Fibroblast of mammary gland (primary cell): ENCODE results near the gene PTDSS2.

Source experiments
- DNase-seq: peaks from one replicate; pipeline ENCODE4 v3.0.0-alpha.2; 2010; ENCODE audit warnings: low read depth
- H3K4me3 ChIP-seq: 2 replicates; pipeline ENCODE4 v1.5.1; 2011; ENCODE audit warnings: low read depth, mild to moderate bottlenecking, low read length, moderate library complexity; ENCODE audit not compliant: control insufficient read depth
- CTCF ChIP-seq: conservative IDR thresholded peaks from 2 replicates; pipeline ENCODE4 v1.5.1; 2011; ENCODE audit warnings: low read depth, low read length, inconsistent platforms; ENCODE audit not compliant: control insufficient read depth, insufficient read depth

PTDSS2 gene

GRCh38 chr11:501683-502287 is 51.7 kb downstream of the PTDSS2 start:
- DNase-seq: no peak
- no peak overlapping the region for H3K4me3 ChIP-seq
- TF ChIP-seq CTCF: no peak

- no peak for TF ChIP-seq CTCF
- H3K4me3 ChIP-seq: peak overlapping the region; percentile 87
- DNase-seq: no peak
Measured at GRCh38 chr11:502288-503178, 52.5 kb downstream of the PTDSS2 start.

- no peak for TF ChIP-seq CTCF
- peak; percentile 72 for DNase-seq
- peak overlapping the region; percentile 87 for H3K4me3 ChIP-seq
Measured at GRCh38 chr11:503179-503981, 53.3 kb downstream of the PTDSS2 start.

GRCh38 chr11:504053-504993 is 54.2 kb downstream of the PTDSS2 start:
- TF ChIP-seq CTCF: no peak
- peak overlapping the region; percentile 87 for H3K4me3 ChIP-seq
- peak; percentile 74 for DNase-seq

GRCh38 chr11:504994-505344 is 54.9 kb downstream of the PTDSS2 start:
- no peak for TF ChIP-seq CTCF
- peak overlapping the region; percentile 87 for H3K4me3 ChIP-seq
- no peak for DNase-seq
